Jurkat, Clone E6-1 (cell line): ENCODE data around the gene DYRK1A.

Experiments used
- DNase-seq: peaks from one replicate; pipeline ENCODE4 v3.0.0-alpha.2; 2011; ENCODE audit warnings: low read depth, low spot score
- H3K4me3 ChIP-seq: 2 replicates; pipeline ENCODE4 v1.5.1; 2011; ENCODE audit warnings: mild to moderate bottlenecking, low read length, control low read depth, moderate library complexity

Gene DYRK1A

GRCh38 chr21:37571442-37571841 lies 204.9 kb downstream of the DYRK1A start:
- no peak overlapping the region for H3K4me3 ChIP-seq
- DNase-seq, result no peak

- H3K4me3 ChIP-seq, result no peak overlapping the region
- DNase-seq, result no peak
Observed at GRCh38 chr21:37574316-37574715, 207.7 kb downstream of the DYRK1A start.

GRCh38 chr21:37574751-37575150 lies 208.2 kb downstream of the DYRK1A start:
- no peak for DNase-seq
- no peak overlapping the region for H3K4me3 ChIP-seq

GRCh38 chr21:37575580-37575979 lies 209.0 kb downstream of the DYRK1A start:
- H3K4me3 ChIP-seq, result no peak overlapping the region

More at GRCh38 chr21:37575580-37575979, 209.0 kb downstream of the DYRK1A start:
- DNase-seq, result no peak
